DLD1 (cell line): Measurements from ENCODE around the gene ARFIP1.
"Not testable (repeated sequence)": the region's sequence is repeated elsewhere in the genome, so short reads cannot be mapped to it uniquely, and the experiment has no call there.

Source experiments
- in situ Hi-C: cut with HindIII; loops from 2 replicates; pipeline ENCODE4 v1.10.0; 2017; ENCODE audit warnings: low sequenced_read_pairs

ARFIP1 gene

GRCh38 chr4:152843481-152844090, 63.8 kb downstream of the ARFIP1 start:
- in situ Hi-C loops = no loop called here

DNA sequence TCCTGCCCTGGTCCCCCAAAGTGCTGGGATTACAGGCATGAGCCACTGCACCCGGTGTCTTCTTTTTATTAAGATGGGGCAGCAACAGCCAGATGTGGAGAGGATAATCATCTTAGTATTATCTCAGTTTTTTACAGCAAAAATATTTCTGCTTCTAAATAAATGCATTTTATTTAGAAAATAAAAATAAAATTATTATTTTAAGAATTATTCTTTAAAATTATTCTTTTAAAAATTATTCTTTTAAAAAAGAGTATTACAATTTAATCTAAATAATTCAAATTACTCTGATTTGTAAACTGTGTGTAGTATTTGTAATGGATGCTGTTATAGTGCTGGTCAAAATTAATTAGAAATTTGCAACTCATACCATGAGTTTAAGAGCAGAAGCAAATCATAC, 67.6 kb downstream of the ARFIP1 start:
- in situ Hi-C loops = no loop called here

- in situ Hi-C loops = no loop called here
These were observed 68.8 kb downstream of the ARFIP1 start for GRCh38 chr4:152848508-152848907.

DNA sequence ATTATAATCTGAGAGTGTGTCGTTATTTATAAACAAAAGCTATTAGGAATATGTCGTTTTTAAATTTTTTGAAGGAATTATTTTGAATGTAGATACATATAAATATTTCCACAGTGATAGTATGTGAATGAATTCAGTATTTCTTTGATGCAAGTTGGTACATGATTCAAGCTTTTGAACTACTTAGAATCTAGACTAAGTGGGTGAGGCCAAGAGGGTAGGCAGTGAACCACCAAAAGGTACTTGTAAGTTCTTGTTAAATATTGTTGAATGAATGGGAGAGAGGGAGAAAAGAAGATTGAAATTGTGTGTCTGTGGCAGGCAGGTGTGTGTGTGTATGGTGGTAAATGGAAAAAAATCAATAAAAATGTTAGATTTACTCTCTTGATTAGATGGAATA, 69.6 kb downstream of the ARFIP1 start:
- in situ Hi-C loops = no loop called here

DNA sequence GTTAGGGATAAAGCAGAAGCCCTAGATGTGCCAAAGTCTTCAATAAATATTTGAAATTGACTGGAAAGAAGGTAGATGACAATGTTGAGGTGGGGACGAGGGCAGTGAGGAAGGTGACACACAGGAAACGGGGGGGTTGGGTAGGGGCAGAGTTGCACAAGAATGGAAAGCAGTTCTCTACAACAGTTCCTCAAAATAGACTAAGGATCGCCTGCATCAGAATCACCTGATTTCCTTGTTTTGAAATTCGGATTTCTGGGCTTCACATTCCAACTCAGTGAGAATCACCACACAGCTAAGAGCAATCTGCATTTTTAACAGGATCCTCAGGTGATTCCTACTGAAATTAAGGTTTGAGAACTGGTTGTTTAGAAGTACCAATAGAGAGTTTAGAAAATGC, 70.6 kb downstream of the ARFIP1 start:
- in situ Hi-C loops = no loop called here

GRCh38 chr4:152851226-152851625, 71.5 kb downstream of the ARFIP1 start:
- in situ Hi-C loops = no loop called here

DNA sequence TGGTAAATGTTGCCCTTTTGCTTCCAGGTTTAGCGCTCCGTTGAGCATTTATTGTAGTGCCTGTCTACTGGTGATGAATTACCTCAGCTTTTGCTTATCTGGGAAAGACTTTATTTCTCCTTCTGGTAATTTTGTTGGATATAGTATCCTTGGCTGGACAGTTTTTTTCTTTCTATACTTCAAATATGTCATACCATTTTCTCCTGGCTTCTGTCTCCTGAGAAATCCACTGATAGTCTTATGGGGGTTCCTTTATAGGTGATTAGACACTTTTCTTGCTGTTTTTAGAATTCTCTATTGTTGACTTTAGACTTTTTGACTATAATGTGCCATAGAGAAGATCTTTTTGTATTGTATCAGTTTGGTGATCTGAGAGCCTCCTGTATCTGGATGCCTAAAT, 73.5 kb downstream of the ARFIP1 start:
- in situ Hi-C loops = no loop called here

GRCh38 chr4:152854016-152854415, 74.3 kb downstream of the ARFIP1 start:
- in situ Hi-C loops = not testable (repeated sequence)

- in situ Hi-C loops = no loop called here
These were observed 77.2 kb downstream of the ARFIP1 start for GRCh38 chr4:152856960-152857359.

GRCh38 chr4:152858934-152859333, 79.2 kb downstream of the ARFIP1 start:
- in situ Hi-C loops = no loop called here

- in situ Hi-C loops = no loop called here
These were observed 80.3 kb downstream of the ARFIP1 start for GRCh38 chr4:152860046-152860445.

- in situ Hi-C loops = no loop called here
These were observed 82.9 kb downstream of the ARFIP1 start for GRCh38 chr4:152862608-152863007.

- in situ Hi-C loops = no loop called here
These were observed 84.6 kb downstream of the ARFIP1 start for GRCh38 chr4:152864361-152864760.

DNA sequence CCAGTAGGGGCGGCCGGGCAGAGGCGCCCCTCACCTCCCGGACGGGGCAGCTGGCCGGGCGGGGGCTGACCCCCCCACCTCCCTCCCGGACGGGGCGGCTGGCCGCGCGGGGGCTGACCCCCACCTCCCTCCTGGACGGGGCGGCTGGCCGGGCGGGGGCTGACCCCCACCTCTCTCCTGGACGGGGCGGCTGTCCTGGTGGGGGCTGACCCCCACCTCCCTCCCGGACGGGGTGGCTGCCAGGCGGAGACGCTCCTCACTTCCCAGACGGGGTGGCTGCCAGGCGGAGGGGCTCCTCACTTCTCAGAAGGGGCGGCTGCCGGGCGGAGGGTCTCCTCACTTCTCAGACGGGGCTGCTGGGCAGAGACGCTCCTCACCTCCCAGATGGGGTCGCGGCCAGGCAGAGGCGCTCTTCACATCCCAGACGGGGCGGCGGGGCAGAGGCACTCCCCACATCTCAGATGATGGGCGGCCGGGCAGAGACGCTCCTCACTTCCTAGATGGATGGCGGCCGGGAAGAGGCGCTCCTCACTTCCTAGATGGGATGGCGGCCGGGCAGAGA, 86.8 kb downstream of the ARFIP1 start:
- in situ Hi-C loops = not testable (repeated sequence)

GRCh38 chr4:152870606-152871005, 90.9 kb downstream of the ARFIP1 start:
- in situ Hi-C loops = no loop called here

DNA sequence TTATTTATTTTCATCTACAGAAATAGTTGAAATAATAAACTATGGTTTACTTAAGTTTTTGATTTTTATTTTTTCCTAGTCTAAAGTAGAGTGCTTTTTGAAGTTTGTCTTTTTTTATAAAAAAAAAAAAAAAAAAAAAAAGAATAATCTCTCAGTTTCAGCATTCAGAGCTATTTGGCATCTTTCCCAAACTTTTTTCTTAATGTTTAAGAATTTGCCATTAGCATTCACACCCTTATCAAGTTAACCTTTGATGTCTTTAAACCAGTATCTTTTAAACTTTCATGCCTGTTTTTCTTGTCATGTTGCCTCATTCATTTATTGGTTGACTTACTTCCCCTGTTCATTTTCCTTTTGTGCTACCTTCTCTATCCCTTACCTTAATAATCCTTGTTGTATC, 95.5 kb downstream of the ARFIP1 start:
- in situ Hi-C loops = no loop called here

- in situ Hi-C loops = no loop called here
These were observed 98.1 kb downstream of the ARFIP1 start for GRCh38 chr4:152877868-152878267.

DNA sequence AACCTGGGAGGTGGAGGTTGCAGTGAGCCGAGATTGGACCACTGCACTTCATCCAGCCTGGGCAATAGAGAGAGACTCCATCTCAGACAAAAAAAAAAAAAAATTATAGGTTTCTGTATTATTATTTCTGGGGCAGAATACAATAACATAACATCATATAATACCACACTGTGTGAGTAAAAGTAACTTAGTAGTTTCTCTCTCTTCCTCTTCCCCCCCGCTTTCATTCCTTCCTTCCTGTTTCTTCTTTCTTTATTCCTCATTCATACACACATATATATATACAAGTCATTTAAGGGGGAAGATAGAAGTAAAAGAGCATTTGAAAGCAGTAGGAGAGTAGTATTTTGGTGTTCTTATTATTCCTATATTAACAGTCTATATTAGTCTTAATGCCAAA, 100.5 kb downstream of the ARFIP1 start:
- in situ Hi-C loops = no loop called here

DNA sequence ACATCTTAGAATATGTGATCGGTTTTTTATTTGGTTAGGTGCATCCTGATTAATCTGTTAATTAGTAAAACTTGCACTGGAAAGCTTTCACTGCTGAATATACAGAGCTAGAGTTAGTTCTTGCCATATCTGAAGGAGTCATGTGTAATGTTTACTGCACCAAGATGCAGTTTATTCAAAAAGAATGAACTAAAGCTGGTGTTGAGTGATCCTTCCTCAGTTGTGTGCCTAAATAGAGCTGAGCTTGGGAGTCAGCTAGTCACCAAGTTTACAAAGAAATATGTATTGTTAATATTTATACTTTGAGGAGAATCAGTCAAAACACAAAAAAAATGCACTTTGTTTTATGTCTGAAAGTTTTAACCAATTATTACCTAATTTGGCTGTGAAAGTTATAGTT, 102.2 kb downstream of the ARFIP1 start:
- in situ Hi-C loops = no loop called here

DNA sequence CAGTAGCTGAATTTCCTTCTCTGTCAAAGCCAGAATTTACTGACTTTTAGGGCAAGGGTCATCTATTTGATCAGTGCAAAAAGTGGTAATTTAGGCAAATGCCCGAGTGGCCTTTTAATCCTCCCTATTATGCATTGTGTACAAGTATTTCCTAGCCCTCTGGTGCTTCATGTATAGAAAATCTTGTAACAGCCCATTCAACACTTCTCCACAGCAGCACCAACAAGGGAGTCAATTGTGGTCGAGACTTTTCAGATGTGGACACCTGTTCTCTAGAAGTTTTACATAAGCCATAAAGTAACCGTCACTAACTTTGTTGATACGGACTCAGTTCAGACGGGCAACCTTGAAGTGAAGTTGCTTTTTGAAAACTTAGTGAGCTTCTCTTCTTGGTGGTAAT, 105.4 kb downstream of the ARFIP1 start:
- in situ Hi-C loops = no loop called here

DNA sequence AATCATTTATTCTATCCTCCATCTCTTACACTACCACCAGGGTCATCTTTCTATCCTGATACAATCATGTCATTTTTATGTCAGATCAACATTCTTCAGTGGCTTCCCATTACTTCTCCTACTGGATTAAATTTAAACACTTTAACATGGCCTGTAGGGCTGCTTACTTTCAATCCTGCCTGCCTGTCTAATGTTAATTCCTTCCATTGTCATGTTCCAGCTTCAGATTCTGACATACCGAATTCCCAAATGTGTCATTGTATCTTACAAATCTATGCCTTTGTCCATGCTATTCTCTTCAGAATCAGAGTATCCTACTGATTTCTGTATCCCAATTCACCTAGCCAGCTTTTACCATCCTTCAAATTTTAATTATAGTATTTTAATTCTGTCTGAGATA, 106.4 kb downstream of the ARFIP1 start:
- in situ Hi-C loops = no loop called here

- in situ Hi-C loops = no loop called here
These were observed 108.2 kb downstream of the ARFIP1 start for GRCh38 chr4:152887981-152888380.

GRCh38 chr4:152892974-152893373, 113.2 kb downstream of the ARFIP1 start:
- in situ Hi-C loops = no loop called here
